Motor neuron (in vitro differentiated cells): ENCODE results near the gene ERV3-1. TPM values are rescaled to one million over a fixed set of nuclear protein-coding genes. Genes with fewer than 3 reads are reported as not detected.
"Not testable (repeated sequence)": the region's sequence is repeated elsewhere in the genome, so short reads cannot be mapped to it uniquely, and the experiment has no call there.

Experiments
- ATAC-seq, 8 experiments: fragments of 200-7000 bp; cut with Tn5 transposase; replicated peaks in 6 of 8; 2 replicates each; pipeline ENCODE4 v1.8.0; 2021; ENCODE audit warnings: mild to moderate bottlenecking in 8 of 8, moderate library complexity in 8 of 8
- H3K27ac ChIP-seq, 2 donors: fragments of 250-450 bp; sonication (Bioruptor Pico); 2 replicates each; pipeline ENCODE4 v1.9.0; 2021; ENCODE audit warnings: antibody characterized with exemption in 2 of 2, mild to moderate bottlenecking in 2 of 2, moderate library complexity in 1 of 2
- H3K4me1 ChIP-seq, 2 donors: fragments of 250-450 bp; sonication (Bioruptor Pico); replicated peaks in 1 of 2; 2 replicates each; pipeline ENCODE4 v1.6.1; 2021; ENCODE audit warnings: antibody characterized with exemption in 2 of 2, mild to moderate bottlenecking in 2 of 2, moderate library complexity in 1 of 2
- H3K4me3 ChIP-seq, 5 donors: fragments of 250-450 bp; sonication (Bioruptor Pico); 2 replicates each; pipeline ENCODE4 v1.9.0; 2021; ENCODE audit warnings: antibody characterized with exemption in 5 of 5, mild to moderate bottlenecking in 5 of 5, moderate library complexity in 4 of 5
- WGBS, 10 experiments: fragments of 450-650 bp; shearing (Covaris generic); methylation state at CpG; one replicate each; pipeline ENCODE4 v1.0.0; 2022; 5-methylcytosine and 5-hydroxymethylcytosine counted together
- in situ Hi-C, 9 experiments: fragments of 400-800 bp; cut with MboI; loops; one replicate each; pipeline ENCODE4 v1.15.0; 2021; ENCODE audit warnings: low sequenced_read_pairs in 9 of 9, low pct_unique_long_range_greater_than_20kb in 2 of 9; ENCODE audit not compliant: unreplicated experiment in 9 of 9
- total RNA-seq, 8 experiments: library from RNA; unstranded; fragments of 300-600 nt; gene quantifications; 2 replicates each; pipeline versions ENCODE4 v1.2.3 to v1.2.4, GENCODE V29; 2022

The ERV3-1 gene
- total RNA-seq, 8 experiments from 2014 or later: 4.2 to 45.6 (median 33.4) TPM

GRCh38 chr7:64997164-64997908 is 9.2 kb downstream of the ERV3-1 start:
- ATAC-seq: no peak
- in situ Hi-C loops: no loop called here
- Histone ChIP-seq H3K27ac (no peak overlapping the region), H3K4me1 (no peaks in the 10 kb centered on the region), H3K4me3 (no peak overlapping the region)
- 80 to 100% (median 96%) methylated on average over 1 to 10 of the region's 12 CpGs for WGBS, 10 experiments

GRCh38 chr7:64996305-64996704 is 10.2 kb downstream of the ERV3-1 start:
- no peak overlapping the region for H3K27ac ChIP-seq
- no peaks in the 10 kb centered on the region for H3K4me1 ChIP-seq
- in situ Hi-C loops: no loop called here
- no peak for ATAC-seq
- no peak overlapping the region for H3K4me3 ChIP-seq
- WGBS, 10 experiments: 84 to 100% (median 100%) methylated on average over 2 of the region's 2 CpGs; no CpG with 5 or more reads in 5 of the 10 experiments

- Histone ChIP-seq H3K4me1 (no peaks in the 10 kb centered on the region), H3K4me3 (no peak overlapping the region), H3K27ac (no peak overlapping the region)
- ATAC-seq: no peak
- 67 to 100% (median 92%) methylated on average over 1 to 6 of the region's 7 CpGs; no CpG with 5 or more reads in 4 of the 10 experiments for WGBS, 10 experiments
- in situ Hi-C loops: no loop called here
Measured at GRCh38 chr7:64993901-64994300, 12.6 kb downstream of the ERV3-1 start.

GRCh38 chr7:64992971-64993370 is 13.5 kb downstream of the ERV3-1 start:
- in situ Hi-C loops: no loop called here
- Histone ChIP-seq H3K4me1 (no peaks in the 10 kb centered on the region), H3K4me3 (no peak overlapping the region), H3K27ac (no peak overlapping the region)
- WGBS, 10 experiments: 90 to 100% (median 96%) methylated on average over 2 to 5 of the region's 5 CpGs; no CpG with 5 or more reads in 4 of the 10 experiments
- no peak for ATAC-seq

GRCh38 chr7:64990936-64991335 is 15.6 kb downstream of the ERV3-1 start, which contains the start of gene ZNF117:
ZNF117 (minus strand) TSS chr7:64991036.
- 63 to 100% (median 91%) methylated on average over 1 to 3 of the region's 4 CpGs; no CpG with 5 or more reads in 2 of the 10 experiments for WGBS, 10 experiments
- Histone ChIP-seq H3K4me1 (no peaks in the 10 kb centered on the region), H3K4me3 (no peak within 1 kb of the TSS), H3K27ac (no peak within 1 kb of the TSS)
- ATAC-seq: no peak
- in situ Hi-C loops: no loop called here

- no peaks in the 10 kb centered on the region for H3K4me1 ChIP-seq
- in situ Hi-C loops: no loop called here
- WGBS, 10 experiments: 65 to 95% (median 92%) methylated on average over 2 to 7 of the region's 7 CpGs
- H3K4me3 ChIP-seq: no peak overlapping the region
- ATAC-seq: no peak
- H3K27ac ChIP-seq: no peak overlapping the region
Measured at GRCh38 chr7:64990216-64990615, 16.3 kb downstream of the ERV3-1 start.

- H3K27ac ChIP-seq: no peak overlapping the region
- no peaks in the 10 kb centered on the region for H3K4me1 ChIP-seq
- no peak overlapping the region for H3K4me3 ChIP-seq
- 73 to 100% (median 95%) methylated on average over 2 to 5 of the region's 5 CpGs; no CpG with 5 or more reads in 1 of the 10 experiments for WGBS, 10 experiments
- ATAC-seq: no peak
- in situ Hi-C loops: no loop called here
Measured at GRCh38 chr7:64978497-64979203, 27.8 kb downstream of the ERV3-1 start.

GRCh38 chr7:64965594-64965993 is 40.9 kb downstream of the ERV3-1 start:
- no peak for ATAC-seq
- Histone ChIP-seq H3K4me1 (no peaks in the 10 kb centered on the region), H3K4me3 (no peak overlapping the region), H3K27ac (no peak overlapping the region)
- in situ Hi-C loops: no loop called here

GRCh38 chr7:64959072-64959747 is 47.3 kb downstream of the ERV3-1 start:
- WGBS, 10 experiments: 0 to 80% (median 50%) methylated on average over 1 to 2 of the region's 3 CpGs; no CpG with 5 or more reads in 3 of the 10 experiments
- H3K27ac ChIP-seq: no peak overlapping the region
- ATAC-seq: no peak
- no peaks in the 10 kb centered on the region for H3K4me1 ChIP-seq
- H3K4me3 ChIP-seq: no peak overlapping the region
- in situ Hi-C loops: no loop called here

- Histone ChIP-seq H3K4me3 (no peak overlapping the region), H3K4me1 (peaks cover 0 to 5% of the 10 kb centered on the region in 2 donors), H3K27ac (no peak overlapping the region)
- in situ Hi-C loops: no loop called here
- ATAC-seq: peak in 4 of 8 experiments; percentile 12 to 50 (median 46)
- 0 to 20% (median 0%) methylated on average over 1 of the region's 1 CpG for WGBS, 10 experiments
Measured at GRCh38 chr7:64951250-64951848, 55.1 kb downstream of the ERV3-1 start.

- in situ Hi-C loops, H3K4me1 ChIP-seq, ATAC-seq, H3K4me3 ChIP-seq, H3K27ac ChIP-seq: not testable (repeated sequence)
- WGBS, 10 experiments: 0 to 93% (median 60%) methylated on average over 1 to 9 of the region's 9 CpGs; no CpG with 5 or more reads in 2 of the 10 experiments
Measured at GRCh38 chr7:64950673-64951072, 55.8 kb downstream of the ERV3-1 start.

GRCh38 chr7:64948774-64949173 is 57.7 kb downstream of the ERV3-1 start:
- H3K4me3 ChIP-seq, H3K4me1 ChIP-seq, ATAC-seq, H3K27ac ChIP-seq, in situ Hi-C loops: not testable (repeated sequence)
- 7 to 100% (median 75%) methylated on average over 1 of the region's 1 CpG; no CpG with 5 or more reads in 6 of the 10 experiments for WGBS, 10 experiments
